Heart right ventricle (tissue), 16 donors: ENCODE data around the gene MAN1A1. TPM values are rescaled to one million over a fixed set of nuclear protein-coding genes. Genes with fewer than 3 reads are reported as not detected.

Experiments
- ATAC-seq, 8 donors: fragments of 200-7000 bp; cut with Tn5 transposase; one replicate each; pipeline ENCODE4 v1.9.1; 2020; ENCODE audit warnings: mild to moderate bottlenecking in 8 of 8, moderate library complexity in 8 of 8, moderate number of reproducible peaks in 1 of 8
- DNase-seq, 2 donors: peaks; one replicate each; pipeline ENCODE4 v3.0.0-alpha.2; 2020
- H3K27ac ChIP-seq, 10 donors: fragments of 200-600 bp; sonication (generic) in 2 of 10; one replicate each; pipeline versions ENCODE4 v1.5.0 to v1.8.0; 2020 to 2022; ENCODE audit warnings: mild to moderate bottlenecking in 3 of 10
- H3K27me3 ChIP-seq, 7 donors: fragments of 200-600 bp; one replicate each; pipeline ENCODE4 v1.8.0; 2021 to 2022; ENCODE audit warnings: mild to moderate bottlenecking in 2 of 7
- H3K36me3 ChIP-seq, 9 donors: fragments of 200-600 bp; sonication (generic) in 1 of 9; one replicate each; pipeline versions ENCODE4 v1.5.0 to v1.8.0; 2020 to 2022; ENCODE audit warnings: mild to moderate bottlenecking in 2 of 9
- H3K4me1 ChIP-seq, 9 donors: fragments of 200-600 bp; sonication (generic) in 1 of 9; one replicate each; pipeline versions ENCODE4 v1.5.0 to v1.8.0; 2020 to 2022; ENCODE audit warnings: mild to moderate bottlenecking in 4 of 9
- H3K4me3 ChIP-seq, 10 donors: fragments of 200-600 bp; sonication (generic) in 2 of 10; one replicate each; pipeline versions ENCODE4 v1.5.0 to v1.8.0; 2020 to 2022; ENCODE audit warnings: mild to moderate bottlenecking in 7 of 10, moderate library complexity in 2 of 10
- H3K9me3 ChIP-seq, 11 donors: fragments of 200-600 bp in 10 of 11; sonication (generic) in 2 of 11; one replicate each; pipeline versions ENCODE4 v1.5.0 to v1.8.0; 2013 to 2022; ENCODE audit warnings: mild to moderate bottlenecking in 2 of 11, control low read depth in 1 of 11, moderate library complexity in 1 of 11
- CTCF ChIP-seq, 9 donors: fragments of 200-600 bp; sonication (generic) in 2 of 9; IDR thresholded peaks; one replicate each; pipeline versions ENCODE4 v1.5.0 to v1.8.0; 2021 to 2022; ENCODE audit warnings: antibody characterized with exemption in 9 of 9, mild to moderate bottlenecking in 5 of 9, moderate library complexity in 1 of 9
- WGBS, 2 donors: extraction: QIAGEN DNeasy Blood & Tissue Kit; methylation state at CpG; one replicate each; pipeline ENCODE4 v1.1.7; 2013; ENCODE audit warnings: inconsistent platforms in 1 of 2; 5-methylcytosine and 5-hydroxymethylcytosine counted together
- intact Hi-C, 10 donors: fragments of 100-400 bp; cut with DNase I; formaldehyde crosslinking; loops; one replicate each; pipeline versions ENCODE4 v1.11.1 to v1.14.2; 2022
- polyA plus RNA-seq, 2 donors: library from polyadenylated mRNA; stranded (reverse); fragments of 200-250 nt; gene quantifications; one replicate each; pipeline ENCODE4 v1.2.3, GENCODE V29; 2013
- total RNA-seq, 10 donors: library from RNA; stranded (reverse); fragmentation: NEBNext Ultra II Directional in 3 of 10; extraction: Animal tissue kit (Norgen Biotek cat#: 25700) in 3 of 10; gene quantifications; one replicate each; pipeline versions ENCODE4 v1.2.1 to v1.2.4, GENCODE V29; 2021 to 2023
- donor health status: Arrhythmogenic right ventricular cardiomyopathy.
- donor health status: ischemic (EF 13 %, LVEDD 7.1; RV severe dilation, severe dysfunction).
- donor health status: healthy with polysubstance abuse.
- donor health status: DM: no; HTN: yes; CAD: no.
- donor health status: DM: no; HTN: no; CAD: no.
- donor health status: ischemic (EF 25% LVEDD 6.9; RV normal size, moderate dysfunction).
- donor health status: ischemic (EF 25% LVEDD 5.7; RV mildly dilated, moderate dysfunction).
- donor health status: healthy.
- donor health status: DM: yes; HTN: yes; CAD: no.
- donor health status: Ischemic cardiomyopathy.
- donor health status: ischemic (EF 35%, LVEDD 5.7; RV mildly dilated, moderate dysfunction).
- donor health status: nonischemic (EF 11% LVEDD 7.7; RV severe dilation, severe dysfunction).
- donor health status: DM: yes; HTN: yes; CAD: no.
- donor health status: PGD.
- donor health status: ischemic (EF 29% LVEDD 5.4; RV normal size, mild dysfunction).
- donor health status: nonischemic (EF 23%, LVEDD 6.1; RV moderate dilation, normal function).

The MAN1A1 gene
- total and polyA plus RNA-seq, 12 donors: 6.2 to 22.0 (median 10.2) TPM

- DNase-seq: no peak
- intact Hi-C loops: no loop called here
- Histone ChIP-seq H3K9me3 (no peaks in the 10 kb centered on the region), H3K36me3 (peaks cover 0 to 20% (median 0%) of the 10 kb centered on the region in 9 donors), H3K4me3 (no peak overlapping the region), H3K27me3 (no peaks in the 10 kb centered on the region), H3K4me1 (peaks cover 0 to 56% (median 25%) of the 10 kb centered on the region in 9 donors), H3K27ac (no peak overlapping the region)
- ATAC-seq: no peak
- TF ChIP-seq CTCF (IDR thresholded peaks at IDR 0.05): no peak
- 93 to 95% methylated on average over 5 of the region's 5 CpGs for WGBS, 2 donors
These were observed 16.4 kb downstream of the MAN1A1 start for GRCh38 chr6:119333063-119333609.

GRCh38 chr6:119331663-119332286, 17.8 kb downstream of the MAN1A1 start:
- DNase-seq (no peak), ATAC-seq (no peak)
- WGBS, 2 donors: 73 to 76% methylated on average over 2 of the region's 2 CpGs
- H3K36me3 ChIP-seq: peaks cover 0 to 18% (median 0%) of the 10 kb centered on the region in 9 donors
- H3K27ac ChIP-seq: no peak overlapping the region
- no peaks in the 10 kb centered on the region for H3K9me3 ChIP-seq
- intact Hi-C loops: no loop called here
- no peak for TF ChIP-seq CTCF (IDR thresholded peaks at IDR 0.05)
- no peaks in the 10 kb centered on the region for H3K27me3 ChIP-seq
- H3K4me3 ChIP-seq: no peak overlapping the region
- H3K4me1 ChIP-seq: peaks cover 0 to 42% (median 20%) of the 10 kb centered on the region in 9 donors

- Histone ChIP-seq H3K27me3 (no peaks in the 10 kb centered on the region), H3K4me1 (peaks cover 0 to 32% (median 12%) of the 10 kb centered on the region in 9 donors), H3K36me3 (peaks cover 0 to 30% (median 0%) of the 10 kb centered on the region in 9 donors), H3K4me3 (no peak overlapping the region), H3K27ac (no peak overlapping the region), H3K9me3 (no peaks in the 10 kb centered on the region)
- TF ChIP-seq CTCF (IDR thresholded peaks at IDR 0.05): no peak
- ATAC-seq (no peak), DNase-seq (no peak)
- 92% methylated on average over 4 of the region's 4 CpGs for WGBS, 2 donors
- intact Hi-C loops: no loop called here
These were observed 18.9 kb downstream of the MAN1A1 start for GRCh38 chr6:119330520-119331113.

- TF ChIP-seq CTCF (IDR thresholded peaks at IDR 0.05): no peak
- Histone ChIP-seq H3K36me3 (peaks cover 0 to 34% (median 0%) of the 10 kb centered on the region in 9 donors), H3K4me1 (peaks cover 0 to 24% (median 4%) of the 10 kb centered on the region in 9 donors), H3K9me3 (no peaks in the 10 kb centered on the region), H3K4me3 (no peak overlapping the region), H3K27ac (no peak overlapping the region), H3K27me3 (no peaks in the 10 kb centered on the region)
- intact Hi-C loops: no loop called here
- ATAC-seq: no peak
- DNase-seq: no peak
These were observed 19.8 kb downstream of the MAN1A1 start for GRCh38 chr6:119329794-119330180.
